PFSK-1 (cell line): ENCODE data around the gene ONECUT1.

ENCODE experiments used
- FOXP2 ChIP-seq: optimal IDR thresholded peaks from 2 replicates; pipeline ENCODE3; 2011; ENCODE audit warnings: borderline replicate concordance, control low read depth, inconsistent platforms; ENCODE audit not compliant: insufficient read depth; ENCODE audit errors: extremely low read length, extremely low read depth
- POLR2AphosphoS5 ChIP-seq: IDR thresholded peaks from 2 replicates; pipeline ENCODE4 v1.6.1; 2012; ENCODE audit warnings: low read depth, mild to moderate bottlenecking, control low read depth, low read length, moderate library complexity
- REST ChIP-seq, 2 experiments: IDR thresholded peaks; 2 replicates each; pipeline versions ENCODE4 v1.6.1 to v1.8.0; 2011 to 2012; ENCODE audit warnings: low read depth in 2 of 2, low read length in 2 of 2, control low read depth in 1 of 2, inconsistent platforms in 1 of 2, mild to moderate bottlenecking in 1 of 2, moderate library complexity in 1 of 2; ENCODE audit not compliant: insufficient read depth in 1 of 2
- SIN3A ChIP-seq: IDR thresholded peaks from 2 replicates; pipeline ENCODE4 v1.6.1; 2012; ENCODE audit warnings: mild to moderate bottlenecking, low read length, moderate library complexity, borderline replicate concordance; ENCODE audit not compliant: insufficient read depth
- TAF1 ChIP-seq: IDR thresholded peaks from 2 replicates; pipeline ENCODE4 v1.6.1; 2012; ENCODE audit warnings: low read length, control low read depth, borderline replicate concordance; ENCODE audit not compliant: insufficient read depth

ONECUT1 gene

GRCh38 chr15:52808441-52808840 is 18.3 kb upstream of the ONECUT1 start:
- TF ChIP-seq REST (IDR thresholded peaks at IDR 0.05; ENCODE audit: insufficient read depth in 1 of 2, low read depth in 2 of 2, low read length in 2 of 2) (no peak), TAF1 (no peak), POLR2AphosphoS5 (no peak), FOXP2 (no peak), SIN3A (no peak)

DNA sequence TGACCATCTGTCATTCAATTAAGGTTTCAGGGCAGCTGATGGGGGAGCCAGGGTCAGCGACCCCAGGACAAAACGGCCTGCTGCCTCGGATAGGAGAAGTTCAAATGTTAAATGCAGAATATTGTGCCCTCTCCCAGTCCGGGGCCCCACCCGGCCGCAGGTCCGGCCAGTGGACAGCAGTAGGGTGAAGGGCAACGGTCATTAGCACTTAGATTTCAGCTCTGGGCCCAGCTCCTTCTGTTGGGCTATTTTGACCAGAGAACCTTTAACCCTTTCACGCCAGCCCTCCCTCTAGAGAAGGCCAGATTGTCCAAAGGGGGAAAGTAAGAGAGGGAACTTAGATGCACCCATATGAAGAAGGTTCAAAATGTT is 16.1 kb upstream of the ONECUT1 start:
- TF ChIP-seq FOXP2 (no peak), TAF1 (no peak), SIN3A (no peak), POLR2AphosphoS5 (no peak), REST (IDR thresholded peaks at IDR 0.05; ENCODE audit: insufficient read depth in 1 of 2, low read depth in 2 of 2, low read length in 2 of 2) (no peak)

- TF ChIP-seq TAF1 (no peak), SIN3A (no peak), FOXP2 (no peak), POLR2AphosphoS5 (no peak), REST (IDR thresholded peaks at IDR 0.05; ENCODE audit: insufficient read depth in 1 of 2, low read depth in 2 of 2, low read length in 2 of 2) (no peak)
Observed at GRCh38 chr15:52805351-52806283, 15.5 kb upstream of the ONECUT1 start.

DNA sequence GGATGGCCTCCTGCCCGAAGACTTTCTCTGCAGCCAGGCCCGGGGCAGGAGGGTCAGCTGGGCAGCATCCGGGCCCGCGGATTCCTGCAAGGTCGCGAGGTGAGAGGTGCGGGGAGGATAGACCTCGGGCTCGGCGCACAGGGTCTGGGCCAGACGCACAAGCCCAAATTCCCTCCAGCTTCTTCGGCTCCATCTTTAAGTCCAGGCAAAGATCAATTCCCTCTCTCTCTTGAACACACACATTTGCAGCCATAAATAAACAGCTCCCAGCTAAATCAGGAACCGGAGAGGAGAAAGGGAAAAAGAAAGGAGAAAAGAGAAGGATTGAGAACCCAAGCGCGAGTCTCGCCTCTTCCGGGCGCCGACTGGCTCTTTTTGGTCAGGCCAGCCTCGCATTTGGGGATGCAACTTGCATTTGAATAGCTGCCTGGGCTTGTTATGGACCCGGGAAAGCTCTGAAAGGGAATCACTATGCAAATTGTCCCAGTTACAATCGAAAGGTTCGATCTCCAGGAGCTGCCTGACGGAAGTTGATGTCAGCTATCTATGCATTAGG is 14.5 kb upstream of the ONECUT1 start:
- TF ChIP-seq POLR2AphosphoS5 (no peak), REST (IDR thresholded peaks at IDR 0.05; ENCODE audit: insufficient read depth in 1 of 2, low read depth in 2 of 2, low read length in 2 of 2) (no peak), FOXP2 (no peak), SIN3A (no peak), TAF1 (no peak)
